Measurements from ENCODE around the gene HEBP1. TPM values are rescaled to one million over a fixed set of nuclear protein-coding genes. Genes with fewer than 3 reads are reported as not detected.

Gene HEBP1
- total RNA-seq, 2 experiments from 2014 or later = 14.8 to 17.8 TPM

DNA sequence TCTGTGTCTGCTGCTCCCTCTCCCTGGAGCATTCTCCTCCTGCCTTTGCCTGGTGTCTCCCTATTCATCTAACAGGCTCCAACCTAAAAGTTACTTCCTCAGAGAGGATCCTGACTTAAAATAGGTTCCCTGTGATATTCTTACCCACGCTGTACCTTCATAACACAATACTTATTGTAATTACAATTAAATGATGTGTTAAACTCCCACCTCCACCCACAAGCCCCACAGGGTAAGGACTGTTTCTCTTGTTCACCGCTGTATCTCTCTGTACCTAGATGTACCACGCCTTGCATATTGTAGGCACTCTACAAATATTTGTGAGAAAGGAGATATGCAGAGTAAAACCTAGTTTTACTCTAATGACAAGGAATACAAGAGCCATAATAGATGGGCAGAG is 5.0 kb downstream of the HEBP1 start:
- POLR2A ChIA-PET = no interaction called here
- CTCF ChIA-PET = no interaction called here

- POLR2A ChIA-PET = interaction anchor here (0.7 kb wide), 1 partner anchor 202 kb away, joined by 3 read pairs; no protein-coding TSS in a partner anchor
- CTCF ChIA-PET = interaction anchor here (0.7 to 1.3 kb wide), 2 partner anchors 10 to 85 kb away, joined by 3 to 4 read pairs; no protein-coding TSS in a partner anchor
Measured at GRCh38 chr12:12993367-12993766, 6.7 kb downstream of the HEBP1 start.

- CTCF ChIA-PET = interaction anchor here (1.3 kb wide), 1 partner anchor 84 kb away, joined by 3 read pairs; no protein-coding TSS in a partner anchor
- POLR2A ChIA-PET = interaction anchor here (0.7 kb wide), 1 partner anchor 203 kb away, joined by 3 read pairs; no protein-coding TSS in a partner anchor
Measured at GRCh38 chr12:12992418-12993130, 7.5 kb downstream of the HEBP1 start.

DNA sequence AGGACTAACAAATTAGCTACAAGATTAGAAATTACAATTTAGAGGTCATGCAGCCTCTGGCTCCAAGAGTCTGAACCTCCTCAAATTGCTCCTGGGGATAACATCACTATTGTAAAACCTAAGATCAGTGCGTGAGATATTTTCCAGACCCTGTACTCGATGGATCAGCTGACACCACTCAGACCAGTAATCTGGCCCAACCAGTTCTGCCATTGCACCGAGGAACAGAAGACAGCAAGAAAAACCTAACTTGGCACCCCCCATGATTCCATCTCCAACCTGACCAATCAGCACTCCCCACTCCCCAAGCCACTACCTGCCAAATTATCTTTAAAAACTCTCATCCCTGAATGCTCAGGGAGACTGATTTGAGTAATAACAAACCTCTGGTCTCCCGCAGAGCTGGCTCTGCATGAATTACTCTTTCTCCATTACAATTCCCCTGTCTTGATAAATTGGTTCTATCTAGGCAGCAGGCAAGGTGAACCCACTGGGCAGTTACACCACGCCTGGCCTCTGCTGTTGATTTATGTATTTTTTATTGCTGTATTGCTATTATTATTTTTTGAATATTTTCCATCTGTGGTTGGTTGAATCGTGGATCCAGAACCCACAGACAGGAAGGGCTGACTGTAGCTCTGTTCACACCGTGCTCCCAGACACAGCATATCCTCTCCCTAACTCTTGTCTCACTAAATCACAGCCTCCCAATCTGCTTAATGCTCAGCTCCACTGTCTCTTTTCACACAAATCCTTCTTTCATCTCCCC is 9.2 kb downstream of the HEBP1 start:
- ChIA-PET POLR2A (no interaction called here), CTCF (interaction anchor here (1.8 kb wide), 1 partner anchor 9 kb away, joined by 3 read pairs; no protein-coding TSS in a partner anchor)

DNA sequence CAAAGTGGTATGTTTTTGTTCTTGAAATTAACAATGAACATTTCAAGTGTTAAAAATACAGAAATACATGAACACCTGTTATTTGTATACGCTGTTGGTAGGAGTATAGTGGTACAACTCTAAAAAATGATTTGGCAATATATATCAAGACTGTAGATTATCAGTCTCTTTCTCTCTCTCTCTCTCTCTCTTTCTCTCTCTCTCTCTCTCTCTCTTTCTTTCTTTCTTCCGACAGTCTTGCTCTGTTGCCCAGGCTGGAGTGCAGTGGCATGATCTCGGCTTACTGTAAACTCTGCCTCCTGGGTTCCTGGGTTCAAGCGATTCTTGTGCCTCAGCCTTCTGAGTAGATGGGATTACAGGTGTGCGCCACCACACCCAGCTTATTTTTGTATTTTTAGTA is 12.6 kb downstream of the HEBP1 start:
- CTCF ChIA-PET = interaction anchor here (0.7 to 1.5 kb wide), 2 partner anchors 71 to 150 kb away, joined by 3 read pairs; no protein-coding TSS in a partner anchor

DNA sequence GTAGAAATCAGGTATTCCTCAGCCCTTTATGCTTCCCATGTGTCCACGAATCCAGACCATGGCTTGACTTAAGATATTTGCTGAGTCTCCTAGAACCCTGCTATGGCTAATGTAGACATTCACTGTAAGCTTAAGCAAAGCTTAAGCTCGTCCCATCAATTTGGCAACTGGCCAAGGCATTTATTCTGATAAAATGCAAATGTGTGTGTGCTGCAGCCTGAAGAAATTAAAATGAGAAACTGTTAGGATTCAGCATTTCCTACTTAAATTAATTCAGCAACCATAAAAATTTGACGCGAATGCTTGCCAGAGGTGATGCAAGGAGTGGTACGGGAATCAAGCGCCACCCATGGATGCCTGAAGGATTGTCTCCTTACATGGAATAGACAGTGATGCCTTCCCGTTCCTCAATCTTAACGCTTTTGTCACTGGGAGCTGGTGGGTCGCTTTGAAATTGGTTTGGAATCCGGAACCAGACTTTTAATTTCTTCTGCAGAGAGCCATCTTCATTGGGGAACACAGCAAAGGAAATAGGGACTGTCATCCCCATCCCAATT is 13.2 kb downstream of the HEBP1 start:
- CTCF ChIA-PET = interaction anchor here (0.7 to 1.5 kb wide), 2 partner anchors 70 to 150 kb away, joined by 3 read pairs; no protein-coding TSS in a partner anchor
- POLR2A ChIA-PET = no interaction called here

More for the DNA sequence above, 12.6 kb downstream of the HEBP1 start:
- POLR2A ChIA-PET = no interaction called here

DNA sequence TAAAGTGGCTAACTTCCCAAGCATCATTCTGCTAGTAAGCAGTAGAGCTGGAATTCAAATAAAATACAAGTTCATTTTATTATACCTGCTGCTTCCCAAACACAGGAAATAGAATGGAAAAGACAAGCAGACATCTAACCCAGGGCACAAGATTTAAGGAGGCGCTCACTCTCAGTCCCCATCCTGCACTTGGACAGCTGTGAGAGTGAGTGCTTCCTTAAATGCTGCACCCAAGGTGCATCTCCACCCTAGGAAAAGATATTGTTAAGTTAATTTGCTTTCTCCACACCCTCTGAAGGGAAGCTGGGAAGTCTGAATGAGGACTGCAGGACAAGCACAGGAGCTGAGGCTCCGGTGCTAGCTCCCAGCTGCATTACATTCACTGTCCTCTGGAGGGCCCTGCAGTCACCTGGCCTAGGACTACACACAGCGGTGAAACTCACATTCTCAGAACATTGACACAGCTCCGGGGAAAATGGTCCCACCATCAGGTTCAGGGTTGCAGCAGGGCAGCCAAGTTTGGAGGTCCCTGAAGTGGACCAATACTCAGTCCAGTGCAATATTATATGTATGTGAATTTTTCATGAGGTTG is 14.2 kb downstream of the HEBP1 start:
- ChIA-PET POLR2A (no interaction called here), CTCF (interaction anchor here (1.4 to 1.5 kb wide), 2 partner anchors 69 to 226 kb away, joined by 3 to 10 read pairs; no protein-coding TSS in a partner anchor)

DNA sequence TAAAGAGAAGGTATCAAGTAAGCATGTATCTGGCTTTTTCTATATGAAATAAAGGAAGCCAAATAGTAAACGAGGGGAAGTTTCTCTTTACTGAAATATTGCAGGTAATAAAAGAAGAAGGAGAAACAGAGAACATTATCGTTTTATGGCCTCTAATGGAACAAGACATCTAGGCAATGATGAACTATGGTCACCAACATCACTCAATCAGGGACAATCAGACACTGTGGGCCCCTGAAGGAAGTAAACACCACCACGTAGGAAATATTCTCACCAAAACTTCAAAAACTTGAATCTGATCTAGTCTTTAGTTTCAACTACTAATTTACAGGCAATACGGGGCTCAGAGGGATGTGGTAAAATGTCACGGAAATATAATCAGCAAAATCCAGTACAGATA is 15.9 kb downstream of the HEBP1 start:
- ChIA-PET CTCF (no interaction called here), POLR2A (no interaction called here)

- ChIA-PET CTCF (no interaction called here), POLR2A (no interaction called here)
Measured at GRCh38 chr12:12983420-12984035, 16.5 kb downstream of the HEBP1 start.

DNA sequence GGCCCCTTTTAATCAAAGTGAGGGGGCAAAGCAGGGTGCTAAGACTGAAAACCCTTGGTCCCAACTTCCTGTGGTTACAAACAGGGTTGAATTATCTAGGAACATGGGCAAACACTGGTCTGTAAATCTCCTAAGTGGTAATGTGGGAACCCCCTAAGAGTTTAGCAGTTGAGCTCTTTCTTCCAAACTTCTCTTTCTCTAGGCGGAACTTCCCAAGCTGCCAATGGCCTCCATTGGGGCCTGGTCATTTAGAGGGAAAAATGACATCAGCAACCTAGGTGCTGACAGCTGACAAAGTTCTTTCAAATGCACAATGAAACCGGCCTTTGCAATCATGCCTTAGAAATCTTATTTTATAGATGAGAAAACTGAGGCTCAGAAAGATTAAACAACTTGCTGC is 17.7 kb downstream of the HEBP1 start:
- CTCF ChIA-PET = interaction anchor here (1.1 kb wide), 1 partner anchor 8 kb away, joined by 3 read pairs; no protein-coding TSS in a partner anchor
- POLR2A ChIA-PET = interaction anchor here (0.6 kb wide), 1 partner anchor 148 kb away, joined by 3 read pairs; no protein-coding TSS in a partner anchor

- CTCF ChIA-PET = no interaction called here
- POLR2A ChIA-PET = no interaction called here
Measured at GRCh38 chr12:12979731-12980259, 20.3 kb downstream of the HEBP1 start.

DNA sequence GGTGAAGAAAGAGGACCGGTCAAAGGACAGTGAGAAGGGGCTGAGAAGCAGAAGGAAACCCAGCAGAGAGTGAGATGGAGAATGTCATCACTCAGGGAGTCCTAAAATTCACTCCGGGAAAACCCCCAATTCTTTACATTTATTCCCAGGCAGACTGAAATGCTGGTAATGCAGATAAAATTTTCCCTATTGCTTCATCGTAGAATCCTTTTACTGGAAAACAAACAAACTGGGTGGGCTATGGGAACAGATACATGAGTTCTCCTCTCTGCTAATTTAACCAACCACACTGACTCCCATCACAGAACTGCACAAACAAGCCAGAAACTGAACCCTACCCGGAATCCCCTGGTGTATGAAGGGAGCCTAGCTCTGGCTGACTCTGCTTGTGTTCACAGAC is 20.9 kb downstream of the HEBP1 start:
- ChIA-PET POLR2A (no interaction called here), CTCF (no interaction called here)

GRCh38 chr12:12977231-12977630 is 22.8 kb downstream of the HEBP1 start:
- ChIA-PET POLR2A (no interaction called here), CTCF (no interaction called here)

- CTCF ChIA-PET = no interaction called here
- POLR2A ChIA-PET = interaction anchor here (0.6 kb wide), 1 partner anchor 235 kb away, joined by 9 read pairs; no protein-coding TSS in a partner anchor
Measured at GRCh38 chr12:12976366-12976765, 23.7 kb downstream of the HEBP1 start.

GRCh38 chr12:12975322-12976077 is 24.6 kb downstream of the HEBP1 start:
- CTCF ChIA-PET = no interaction called here

GRCh38 chr12:12974211-12974610 is 25.9 kb downstream of the HEBP1 start:
- ChIA-PET CTCF (no interaction called here), POLR2A (no interaction called here)

More at GRCh38 chr12:12975322-12976077, 24.6 kb downstream of the HEBP1 start:
- POLR2A ChIA-PET = interaction anchor here (0.6 kb wide), 1 partner anchor 236 kb away, joined by 9 read pairs; no protein-coding TSS in a partner anchor

DNA sequence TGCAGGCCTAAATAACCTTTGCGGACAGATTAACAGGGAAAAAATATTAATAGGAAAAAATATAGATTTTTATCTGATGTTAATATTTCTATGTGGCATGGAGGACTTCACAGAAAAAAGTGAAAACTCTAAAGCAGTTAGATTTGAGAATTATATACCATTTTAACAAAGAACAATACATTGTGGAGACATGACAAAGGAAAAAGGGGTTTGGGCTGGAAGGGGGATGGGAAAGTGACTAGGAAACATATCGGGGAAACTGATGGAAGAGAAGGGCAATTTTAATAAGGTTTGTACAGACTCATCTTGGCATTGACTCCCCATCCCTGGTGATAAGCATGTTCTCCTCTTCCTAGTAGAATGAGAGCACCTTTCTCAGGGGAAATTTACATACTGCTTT is 27.0 kb downstream of the HEBP1 start:
- POLR2A ChIA-PET = no interaction called here
- CTCF ChIA-PET = no interaction called here

GRCh38 chr12:12965836-12966235 is 34.2 kb downstream of the HEBP1 start:
- ChIA-PET CTCF (no interaction called here), POLR2A (no interaction called here)

Data from activated CD8-positive, alpha-beta memory T cell treated with anti-CD3 and anti-CD28 coated beads for 36 hours (primary cell).